GM23338 (cell line): ENCODE measurements around the gene CHST15. TPM values are rescaled to one million over a fixed set of nuclear protein-coding genes. Genes with fewer than 3 reads are reported as not detected.

Source experiments
- ATAC-seq: fragments of 200-7000 bp; cut with Tn5 transposase; 3 replicates; pipeline ENCODE4 v1.9.1; 2020
- DNase-seq: peaks from one replicate; pipeline ENCODE4 v3.0.0-alpha.2; 2015; ENCODE audit warnings: low spot score
- H2AFZ ChIP-seq: fragments of 200-600 bp; sonication (generic); 2 replicates; pipeline ENCODE4 v1.8.0; 2016; ENCODE audit warnings: antibody characterized with exemption, mild to moderate bottlenecking, moderate library complexity
- H3F3A ChIP-seq: fragments of 200-600 bp; sonication (generic); replicated peaks from 2 replicates; pipeline ENCODE4 v1.8.0; 2017; ENCODE audit warnings: antibody characterized with exemption, mixed run types, low read depth
- H3K27ac ChIP-seq: fragments of 200-600 bp; sonication (generic); 2 replicates; pipeline ENCODE4 v1.6.1; 2016; ENCODE audit warnings: low read depth
- H3K27me3 ChIP-seq: fragments of 200-600 bp; sonication (generic); 2 replicates; pipeline ENCODE4 v1.8.0; 2016; ENCODE audit warnings: mild to moderate bottlenecking, mixed run types, moderate library complexity; ENCODE audit not compliant: insufficient read depth
- H3K36me3 ChIP-seq: fragments of 200-600 bp; sonication (generic); 2 replicates; pipeline ENCODE4 v1.8.0; 2016; ENCODE audit warnings: mild to moderate bottlenecking; ENCODE audit not compliant: insufficient read depth
- H3K4me1 ChIP-seq: fragments of 200-600 bp; sonication (generic); 2 replicates; pipeline ENCODE4 v1.8.0; 2016; ENCODE audit warnings: mild to moderate bottlenecking, moderate library complexity; ENCODE audit not compliant: insufficient read depth
- H3K4me2 ChIP-seq: fragments of 200-600 bp; sonication (generic); 2 replicates; pipeline ENCODE4 v1.7.1; 2017; ENCODE audit warnings: mixed run types
- H3K4me3 ChIP-seq: fragments of 200-600 bp; sonication (generic); 2 replicates; pipeline ENCODE4 v1.6.1; 2016; ENCODE audit warnings: mixed run types
- H3K79me2 ChIP-seq: fragments of 200-600 bp; sonication (generic); replicated peaks from 2 replicates; pipeline ENCODE4 v1.8.0; 2017; ENCODE audit warnings: mild to moderate bottlenecking; ENCODE audit not compliant: insufficient read depth
- H3K9me2 ChIP-seq: fragments of 200-600 bp; sonication (generic); 2 replicates; pipeline ENCODE4 v1.8.0; 2017; ENCODE audit not compliant: insufficient read depth
- H4K20me1 ChIP-seq: fragments of 200-600 bp; sonication (generic); replicated peaks from 2 replicates; pipeline ENCODE4 v1.8.0; 2017; ENCODE audit warnings: mild to moderate bottlenecking; ENCODE audit not compliant: insufficient read depth
- H3K27ac Mint-ChIP-seq: 2 replicates; pipeline ENCODE4 v1.8.0; 2020; ENCODE audit warnings: inconsistent platforms, mild to moderate bottlenecking, moderate library complexity, mixed read lengths
- H3K27me3 Mint-ChIP-seq: 3 replicates; pipeline ENCODE4 v1.8.0; 2022; ENCODE audit warnings: low read depth, mild to moderate bottlenecking, moderate library complexity, mixed read lengths, inconsistent platforms; ENCODE audit not compliant: insufficient read depth, poor library complexity
- H3K36me3 Mint-ChIP-seq: 3 replicates; pipeline ENCODE4 v1.8.0; 2021; ENCODE audit warnings: low read depth, mild to moderate bottlenecking, inconsistent platforms, moderate library complexity, mixed read lengths
- H3K4me1 Mint-ChIP-seq: 3 replicates; pipeline ENCODE4 v1.8.0; 2020; ENCODE audit warnings: mild to moderate bottlenecking, inconsistent platforms, mixed read lengths
- H3K4me3 Mint-ChIP-seq: 3 replicates; pipeline ENCODE4 v1.8.0; 2021; ENCODE audit warnings: moderate library complexity, mild to moderate bottlenecking, inconsistent platforms, mixed read lengths
- H3K9me3 Mint-ChIP-seq: 3 replicates; pipeline ENCODE4 v1.8.0; 2020; ENCODE audit warnings: moderate library complexity, mild to moderate bottlenecking, inconsistent platforms, mixed read lengths
- CREB1 ChIP-seq: fragments of 250-450 bp; sonication (Bioruptor Pico); IDR thresholded peaks from 2 replicates; pipeline ENCODE4 v1.5.0; 2020; ENCODE audit warnings: low read depth, mild to moderate bottlenecking, moderate library complexity
- ETS1 ChIP-seq: IDR thresholded peaks from 2 replicates; pipeline ENCODE4 v1.6.1; 2016; ENCODE audit warnings: antibody characterized with exemption
- EZH2 ChIP-seq: fragments of 200-600 bp; sonication (generic); IDR thresholded peaks from one replicate; pipeline ENCODE4 v1.8.0; 2017; ENCODE audit warnings: antibody characterized with exemption, mild to moderate bottlenecking, low read depth; ENCODE audit not compliant: unreplicated experiment
- EZH2phosphoT487 ChIP-seq: fragments of 200-600 bp; sonication (generic); IDR thresholded peaks from one replicate; pipeline ENCODE4 v1.8.1; 2018; ENCODE audit warnings: antibody characterized with exemption; ENCODE audit not compliant: unreplicated experiment
- JUNB ChIP-seq: IDR thresholded peaks from one replicate; pipeline ENCODE4 v1.6.1; 2016; ENCODE audit warnings: antibody characterized with exemption; ENCODE audit not compliant: unreplicated experiment
- NANOG ChIP-seq: IDR thresholded peaks from 2 replicates; pipeline ENCODE4 v1.6.1; 2016; ENCODE audit warnings: antibody characterized with exemption, borderline replicate concordance
- POLR2AphosphoS5 ChIP-seq: IDR thresholded peaks from 2 replicates; pipeline ENCODE4 v1.6.1; 2016; ENCODE audit warnings: antibody characterized with exemption, low read depth
- STAT1 ChIP-seq: IDR thresholded peaks from one replicate; pipeline ENCODE4 v1.6.1; 2016; ENCODE audit warnings: antibody characterized with exemption; ENCODE audit not compliant: unreplicated experiment
- ZNF114 ChIP-seq: fragments of 250-450 bp; sonication (Bioruptor Pico); IDR thresholded peaks from 2 replicates; pipeline ENCODE4 v1.5.0; 2020; ENCODE audit warnings: mild to moderate bottlenecking, moderate library complexity
- ZNF331 ChIP-seq: fragments of 250-450 bp; sonication (Bioruptor Pico); IDR thresholded peaks from 2 replicates; pipeline ENCODE4 v1.5.0; 2020; ENCODE audit warnings: low read depth, mild to moderate bottlenecking, moderate library complexity
- polyA plus RNA-seq: library from polyadenylated mRNA; unstranded; fragments of >200 nt; fragmentation: Nextera tagmentation; extraction: Ambion mirVana; gene quantifications from 2 replicates; pipeline ENCODE4 v1.2.1, GENCODE V29; 2016
- total RNA-seq: library from RNA; depleted of rRNA; stranded (reverse); fragments of >200 nt; shearing (Covaris generic); gene quantifications from 2 replicates; pipeline ENCODE4 v1.2.3, GENCODE V29; 2014
- TF ChIP-seq, protein P1 (sequence below), 2 experiments: fragments of 200-600 bp in 1 of 2; sonication (generic) in 1 of 2; conservative IDR thresholded peaks; 2 replicates each; pipeline versions ENCODE4 v1.5.1 to v1.6.1; 2016 to 2017; ENCODE audit warnings: antibody characterized with exemption in 2 of 2, low read depth in 2 of 2, mild to moderate bottlenecking in 2 of 2, moderate library complexity in 1 of 2
- TF ChIP-seq, protein P2 (sequence below): fragments of 250-450 bp; sonication (Bioruptor Pico); IDR thresholded peaks from 2 replicates; pipeline ENCODE4 v1.5.0; 2020; ENCODE audit warnings: mild to moderate bottlenecking, moderate library complexity
- TF ChIP-seq, protein P3 (sequence below): IDR thresholded peaks from one replicate; pipeline ENCODE4 v1.6.1; 2018; ENCODE audit warnings: antibody characterized with exemption; ENCODE audit not compliant: unreplicated experiment

The CHST15 gene
- total and polyA plus RNA-seq, 2 experiments from 2014 or later = 2.6 to 11.2 TPM

DNA sequence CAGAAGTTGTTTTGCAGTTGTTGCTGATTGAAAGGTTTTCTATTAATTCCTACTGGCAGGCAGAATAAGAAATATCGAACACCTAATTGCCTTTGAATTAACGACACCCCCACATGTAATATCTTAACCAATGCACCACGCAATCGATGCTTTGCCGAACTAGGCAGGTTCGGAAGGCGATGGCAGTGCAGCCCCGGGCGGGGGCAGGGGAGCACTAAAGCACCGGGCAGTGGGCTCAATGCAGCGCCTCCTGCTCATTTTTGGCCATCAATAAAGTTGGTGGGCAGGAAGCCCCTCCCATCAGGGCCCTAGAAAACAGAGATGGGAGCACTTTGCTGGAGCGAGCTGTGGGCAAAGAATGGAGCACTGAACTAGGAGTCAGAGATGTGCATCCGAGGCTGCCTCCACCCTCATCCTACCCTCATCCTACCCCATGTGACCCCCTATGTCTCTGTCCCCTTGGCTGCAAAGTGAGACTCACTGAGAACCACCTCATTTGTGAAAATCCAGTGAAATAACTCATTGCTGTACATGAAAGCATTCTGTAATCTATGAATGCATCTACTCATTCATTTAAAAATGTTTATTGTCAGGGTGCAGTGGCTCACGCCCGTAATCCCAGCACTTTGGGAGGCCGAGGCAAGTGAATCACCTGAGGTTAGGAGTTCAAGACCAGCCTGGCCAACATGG, 19.6 kb upstream of the CHST15 start:
- ATAC-seq = no peak
- no peaks in the 10 kb centered on the region for H3F3A ChIP-seq
- no peak for DNase-seq
- H4K20me1 ChIP-seq = no peaks in the 10 kb centered on the region; the same call in 1 of the 2 replicates
- H3K27ac ChIP-seq = no peak overlapping the region
- Mint-ChIP-seq H3K9me3 (no peaks in the 10 kb centered on the region), H3K4me3 (no peak overlapping the region), H3K27ac (no peak overlapping the region), H3K27me3 (peaks cover 7% of the 10 kb centered on the region), H3K4me1 (0 out of 3 replicates have a peak, but pooled peaks cover 2% of the 10 kb centered on the region), H3K36me3 (no peaks in the 10 kb centered on the region)
- TF ChIP-seq, protein P1, sequence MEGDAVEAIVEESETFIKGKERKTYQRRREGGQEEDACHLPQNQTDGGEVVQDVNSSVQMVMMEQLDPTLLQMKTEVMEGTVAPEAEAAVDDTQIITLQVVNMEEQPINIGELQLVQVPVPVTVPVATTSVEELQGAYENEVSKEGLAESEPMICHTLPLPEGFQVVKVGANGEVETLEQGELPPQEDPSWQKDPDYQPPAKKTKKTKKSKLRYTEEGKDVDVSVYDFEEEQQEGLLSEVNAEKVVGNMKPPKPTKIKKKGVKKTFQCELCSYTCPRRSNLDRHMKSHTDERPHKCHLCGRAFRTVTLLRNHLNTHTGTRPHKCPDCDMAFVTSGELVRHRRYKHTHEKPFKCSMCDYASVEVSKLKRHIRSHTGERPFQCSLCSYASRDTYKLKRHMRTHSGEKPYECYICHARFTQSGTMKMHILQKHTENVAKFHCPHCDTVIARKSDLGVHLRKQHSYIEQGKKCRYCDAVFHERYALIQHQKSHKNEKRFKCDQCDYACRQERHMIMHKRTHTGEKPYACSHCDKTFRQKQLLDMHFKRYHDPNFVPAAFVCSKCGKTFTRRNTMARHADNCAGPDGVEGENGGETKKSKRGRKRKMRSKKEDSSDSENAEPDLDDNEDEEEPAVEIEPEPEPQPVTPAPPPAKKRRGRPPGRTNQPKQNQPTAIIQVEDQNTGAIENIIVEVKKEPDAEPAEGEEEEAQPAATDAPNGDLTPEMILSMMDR (conservative IDR thresholded peaks at IDR 0.05; ENCODE audit: low read depth in 2 of 2) = no peak
- no peak for TF ChIP-seq ETS1
- no peak for TF ChIP-seq STAT1
- no peak for TF ChIP-seq POLR2AphosphoS5
- TF ChIP-seq, protein P2, sequence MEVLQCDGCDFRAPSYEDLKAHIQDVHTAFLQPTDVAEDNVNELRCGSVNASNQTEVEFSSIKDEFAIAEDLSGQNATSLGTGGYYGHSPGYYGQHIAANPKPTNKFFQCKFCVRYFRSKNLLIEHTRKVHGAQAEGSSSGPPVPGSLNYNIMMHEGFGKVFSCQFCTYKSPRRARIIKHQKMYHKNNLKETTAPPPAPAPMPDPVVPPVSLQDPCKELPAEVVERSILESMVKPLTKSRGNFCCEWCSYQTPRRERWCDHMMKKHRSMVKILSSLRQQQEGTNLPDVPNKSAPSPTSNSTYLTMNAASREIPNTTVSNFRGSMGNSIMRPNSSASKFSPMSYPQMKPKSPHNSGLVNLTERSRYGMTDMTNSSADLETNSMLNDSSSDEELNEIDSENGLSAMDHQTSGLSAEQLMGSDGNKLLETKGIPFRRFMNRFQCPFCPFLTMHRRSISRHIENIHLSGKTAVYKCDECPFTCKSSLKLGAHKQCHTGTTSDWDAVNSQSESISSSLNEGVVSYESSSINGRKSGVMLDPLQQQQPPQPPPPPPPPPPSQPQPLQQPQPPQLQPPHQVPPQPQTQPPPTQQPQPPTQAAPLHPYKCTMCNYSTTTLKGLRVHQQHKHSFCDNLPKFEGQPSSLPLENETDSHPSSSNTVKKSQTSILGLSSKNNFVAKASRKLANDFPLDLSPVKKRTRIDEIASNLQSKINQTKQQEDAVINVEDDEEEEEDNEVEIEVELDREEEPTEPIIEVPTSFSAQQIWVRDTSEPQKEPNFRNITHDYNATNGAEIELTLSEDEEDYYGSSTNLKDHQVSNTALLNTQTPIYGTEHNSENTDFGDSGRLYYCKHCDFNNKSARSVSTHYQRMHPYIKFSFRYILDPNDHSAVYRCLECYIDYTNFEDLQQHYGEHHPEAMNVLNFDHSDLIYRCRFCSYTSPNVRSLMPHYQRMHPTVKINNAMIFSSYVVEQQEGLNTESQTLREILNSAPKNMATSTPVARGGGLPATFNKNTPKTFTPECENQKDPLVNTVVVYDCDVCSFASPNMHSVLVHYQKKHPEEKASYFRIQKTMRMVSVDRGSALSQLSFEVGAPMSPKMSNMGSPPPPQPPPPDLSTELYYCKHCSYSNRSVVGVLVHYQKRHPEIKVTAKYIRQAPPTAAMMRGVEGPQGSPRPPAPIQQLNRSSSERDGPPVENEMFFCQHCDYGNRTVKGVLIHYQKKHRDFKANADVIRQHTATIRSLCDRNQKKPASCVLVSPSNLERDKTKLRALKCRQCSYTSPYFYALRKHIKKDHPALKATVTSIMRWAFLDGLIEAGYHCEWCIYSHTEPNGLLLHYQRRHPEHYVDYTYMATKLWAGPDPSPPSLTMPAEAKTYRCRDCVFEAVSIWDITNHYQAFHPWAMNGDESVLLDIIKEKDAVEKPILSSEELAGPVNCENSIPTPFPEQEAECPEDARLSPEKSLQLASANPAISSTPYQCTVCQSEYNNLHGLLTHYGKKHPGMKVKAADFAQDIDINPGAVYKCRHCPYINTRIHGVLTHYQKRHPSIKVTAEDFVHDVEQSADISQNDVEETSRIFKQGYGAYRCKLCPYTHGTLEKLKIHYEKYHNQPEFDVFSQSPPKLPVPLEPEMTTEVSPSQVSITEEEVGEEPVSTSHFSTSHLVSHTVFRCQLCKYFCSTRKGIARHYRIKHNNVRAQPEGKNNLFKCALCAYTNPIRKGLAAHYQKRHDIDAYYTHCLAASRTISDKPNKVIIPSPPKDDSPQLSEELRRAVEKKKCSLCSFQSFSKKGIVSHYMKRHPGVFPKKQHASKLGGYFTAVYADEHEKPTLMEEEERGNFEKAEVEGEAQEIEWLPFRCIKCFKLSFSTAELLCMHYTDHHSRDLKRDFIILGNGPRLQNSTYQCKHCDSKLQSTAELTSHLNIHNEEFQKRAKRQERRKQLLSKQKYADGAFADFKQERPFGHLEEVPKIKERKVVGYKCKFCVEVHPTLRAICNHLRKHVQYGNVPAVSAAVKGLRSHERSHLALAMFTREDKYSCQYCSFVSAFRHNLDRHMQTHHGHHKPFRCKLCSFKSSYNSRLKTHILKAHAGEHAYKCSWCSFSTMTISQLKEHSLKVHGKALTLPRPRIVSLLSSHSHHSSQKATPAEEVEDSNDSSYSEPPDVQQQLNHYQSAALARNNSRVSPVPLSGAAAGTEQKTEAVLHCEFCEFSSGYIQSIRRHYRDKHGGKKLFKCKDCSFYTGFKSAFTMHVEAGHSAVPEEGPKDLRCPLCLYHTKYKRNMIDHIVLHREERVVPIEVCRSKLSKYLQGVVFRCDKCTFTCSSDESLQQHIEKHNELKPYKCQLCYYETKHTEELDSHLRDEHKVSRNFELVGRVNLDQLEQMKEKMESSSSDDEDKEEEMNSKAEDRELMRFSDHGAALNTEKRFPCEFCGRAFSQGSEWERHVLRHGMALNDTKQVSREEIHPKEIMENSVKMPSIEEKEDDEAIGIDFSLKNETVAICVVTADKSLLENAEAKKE = no peak
- TF ChIP-seq, protein P3, sequence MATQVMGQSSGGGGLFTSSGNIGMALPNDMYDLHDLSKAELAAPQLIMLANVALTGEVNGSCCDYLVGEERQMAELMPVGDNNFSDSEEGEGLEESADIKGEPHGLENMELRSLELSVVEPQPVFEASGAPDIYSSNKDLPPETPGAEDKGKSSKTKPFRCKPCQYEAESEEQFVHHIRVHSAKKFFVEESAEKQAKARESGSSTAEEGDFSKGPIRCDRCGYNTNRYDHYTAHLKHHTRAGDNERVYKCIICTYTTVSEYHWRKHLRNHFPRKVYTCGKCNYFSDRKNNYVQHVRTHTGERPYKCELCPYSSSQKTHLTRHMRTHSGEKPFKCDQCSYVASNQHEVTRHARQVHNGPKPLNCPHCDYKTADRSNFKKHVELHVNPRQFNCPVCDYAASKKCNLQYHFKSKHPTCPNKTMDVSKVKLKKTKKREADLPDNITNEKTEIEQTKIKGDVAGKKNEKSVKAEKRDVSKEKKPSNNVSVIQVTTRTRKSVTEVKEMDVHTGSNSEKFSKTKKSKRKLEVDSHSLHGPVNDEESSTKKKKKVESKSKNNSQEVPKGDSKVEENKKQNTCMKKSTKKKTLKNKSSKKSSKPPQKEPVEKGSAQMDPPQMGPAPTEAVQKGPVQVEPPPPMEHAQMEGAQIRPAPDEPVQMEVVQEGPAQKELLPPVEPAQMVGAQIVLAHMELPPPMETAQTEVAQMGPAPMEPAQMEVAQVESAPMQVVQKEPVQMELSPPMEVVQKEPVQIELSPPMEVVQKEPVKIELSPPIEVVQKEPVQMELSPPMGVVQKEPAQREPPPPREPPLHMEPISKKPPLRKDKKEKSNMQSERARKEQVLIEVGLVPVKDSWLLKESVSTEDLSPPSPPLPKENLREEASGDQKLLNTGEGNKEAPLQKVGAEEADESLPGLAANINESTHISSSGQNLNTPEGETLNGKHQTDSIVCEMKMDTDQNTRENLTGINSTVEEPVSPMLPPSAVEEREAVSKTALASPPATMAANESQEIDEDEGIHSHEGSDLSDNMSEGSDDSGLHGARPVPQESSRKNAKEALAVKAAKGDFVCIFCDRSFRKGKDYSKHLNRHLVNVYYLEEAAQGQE = no peak
- TF ChIP-seq JUNB = no peak
- no peak for TF ChIP-seq NANOG
- TF ChIP-seq ZNF331 (CRISPR knock-in tag) = no peak
- no peak for TF ChIP-seq ZNF114 (CRISPR knock-in tag)
- TF ChIP-seq EZH2 = no peak
- TF ChIP-seq CREB1 = no peak
- TF ChIP-seq EZH2phosphoT487 = no peak
- no peaks in the 10 kb centered on the region for H3K27me3 ChIP-seq
- no peaks in the 10 kb centered on the region for H3K36me3 ChIP-seq
- no peaks in the 10 kb centered on the region for H3K79me2 ChIP-seq
- no peak overlapping the region for H2AFZ ChIP-seq
- H3K9me2 ChIP-seq = peaks cover 8% of the 10 kb centered on the region; the same call in 1 of the 2 replicates
- H3K4me1 ChIP-seq = no peaks in the 10 kb centered on the region
- no peak overlapping the region for H3K4me3 ChIP-seq
- H3K4me2 ChIP-seq = no peak overlapping the region
